ENCODE results near the gene CPSF6. TPM values are rescaled to one million over a fixed set of nuclear protein-coding genes. Genes with fewer than 3 reads are reported as not detected.
"Not testable (repeated sequence)": the region's sequence is repeated elsewhere in the genome, so short reads cannot be mapped to it uniquely, and the experiment has no call there.

CPSF6 gene
- total RNA-seq, 1 experiment from 2014 or later: 77.9 TPM

- Histone ChIP-seq H3F3A (ENCODE audit: insufficient read depth, low read depth) (no peaks in the 10 kb centered on the region), H2AFZ (no peak overlapping the region), H3K4me3 (no peak overlapping the region), H3K27me3 (ENCODE audit: insufficient read depth, low read depth) (no peaks in the 10 kb centered on the region), H3K9me3 (ENCODE audit: insufficient read depth, low read depth) (no peaks in the 10 kb centered on the region), H3K79me2 (ENCODE audit: low read depth) (no peaks in the 10 kb centered on the region), H3K27ac (no peak overlapping the region), H3K4me1 (replicated peaks; ENCODE audit: insufficient read depth) (no peaks in the 10 kb centered on the region), H3K9me2 (ENCODE audit: insufficient read depth) (no peaks in the 10 kb centered on the region), H4K20me1 (ENCODE audit: insufficient read depth) (no peaks in the 10 kb centered on the region), H3K4me2 (no peak overlapping the region), H3K36me3 (ENCODE audit: low read depth) (no peaks in the 10 kb centered on the region)
- intact Hi-C loops (cut with micrococcal nuclease; ENCODE audit: unreplicated experiment): no loop called here
- no peak for DNase-seq
- TF ChIP-seq EZH2 (IDR thresholded peaks at IDR 0.05; ENCODE audit: low read depth) (no peak), CTCF (conservative IDR thresholded peaks at IDR 0.05) (no peak)
- ChIA-PET CTCF (no interaction called here), POLR2A (ENCODE audit: unreplicated experiment) (no interaction called here)
- no TSS peak for BruUV-seq (replicated peaks)
Observed at GRCh38 chr12:69304284-69304683, 64.9 kb downstream of the CPSF6 start.

GRCh38 chr12:69309461-69309860, 70.1 kb downstream of the CPSF6 start:
- no peak for TF ChIP-seq CTCF (conservative IDR thresholded peaks at IDR 0.05)
- TF ChIP-seq EZH2 (IDR thresholded peaks at IDR 0.05; ENCODE audit: low read depth): no peak
- Histone ChIP-seq H3K27ac (no peak overlapping the region), H3K4me1 (replicated peaks; ENCODE audit: insufficient read depth) (no peaks in the 10 kb centered on the region), H3K36me3 (ENCODE audit: low read depth) (no peaks in the 10 kb centered on the region), H3K4me2 (no peak overlapping the region), H3K9me2 (ENCODE audit: insufficient read depth) (no peaks in the 10 kb centered on the region), H3K4me3 (no peak overlapping the region), H3K79me2 (ENCODE audit: low read depth) (no peaks in the 10 kb centered on the region), H4K20me1 (ENCODE audit: insufficient read depth) (no peaks in the 10 kb centered on the region), H3F3A (ENCODE audit: insufficient read depth, low read depth) (no peaks in the 10 kb centered on the region), H2AFZ (no peak overlapping the region), H3K27me3 (ENCODE audit: insufficient read depth, low read depth) (no peaks in the 10 kb centered on the region), H3K9me3 (ENCODE audit: insufficient read depth, low read depth) (no peaks in the 10 kb centered on the region)
- BruUV-seq (replicated peaks): no TSS peak
- ChIA-PET CTCF (no interaction called here), POLR2A (ENCODE audit: unreplicated experiment) (no interaction called here)
- intact Hi-C loops (cut with micrococcal nuclease; ENCODE audit: unreplicated experiment): no loop called here
- DNase-seq: no peak

GRCh38 chr12:69313209-69313608, 73.8 kb downstream of the CPSF6 start:
- ChIA-PET POLR2A (ENCODE audit: unreplicated experiment) (no interaction called here), CTCF (no interaction called here)
- TF ChIP-seq CTCF (conservative IDR thresholded peaks at IDR 0.05): no peak
- no peak for TF ChIP-seq EZH2 (IDR thresholded peaks at IDR 0.05; ENCODE audit: low read depth)
- Histone ChIP-seq H2AFZ (no peak overlapping the region), H3K4me3 (no peak overlapping the region), H3K27me3 (ENCODE audit: insufficient read depth, low read depth) (no peaks in the 10 kb centered on the region), H3K36me3 (ENCODE audit: low read depth) (no peaks in the 10 kb centered on the region), H3K9me2 (ENCODE audit: insufficient read depth) (no peaks in the 10 kb centered on the region), H3F3A (ENCODE audit: insufficient read depth, low read depth) (no peaks in the 10 kb centered on the region), H3K4me2 (no peak overlapping the region), H3K27ac (no peak overlapping the region), H3K9me3 (ENCODE audit: insufficient read depth, low read depth) (no peaks in the 10 kb centered on the region), H3K4me1 (replicated peaks; ENCODE audit: insufficient read depth) (no peaks in the 10 kb centered on the region), H3K79me2 (ENCODE audit: low read depth) (no peaks in the 10 kb centered on the region), H4K20me1 (ENCODE audit: insufficient read depth) (no peaks in the 10 kb centered on the region)
- intact Hi-C loops (cut with micrococcal nuclease; ENCODE audit: unreplicated experiment): no loop called here
- no peak for DNase-seq
- BruUV-seq (replicated peaks): no TSS peak

- intact Hi-C loops (cut with micrococcal nuclease; ENCODE audit: unreplicated experiment); H3K4me3 ChIP-seq; H3K27me3 ChIP-seq (ENCODE audit: insufficient read depth, low read depth); H3K4me2 ChIP-seq; H4K20me1 ChIP-seq (ENCODE audit: insufficient read depth); CTCF ChIA-PET; H2AFZ ChIP-seq; H3K36me3 ChIP-seq (ENCODE audit: low read depth); BruUV-seq (replicated peaks); H3K27ac ChIP-seq; H3K9me3 ChIP-seq (ENCODE audit: insufficient read depth, low read depth); H3K9me2 ChIP-seq (ENCODE audit: insufficient read depth); H3K4me1 ChIP-seq (replicated peaks; ENCODE audit: insufficient read depth); DNase-seq; H3K79me2 ChIP-seq (ENCODE audit: low read depth); H3F3A ChIP-seq (ENCODE audit: insufficient read depth, low read depth); POLR2A ChIA-PET (ENCODE audit: unreplicated experiment): not testable (repeated sequence)
Observed at GRCh38 chr12:69316784-69317183, 77.4 kb downstream of the CPSF6 start.

- BruUV-seq (replicated peaks); POLR2A ChIA-PET (ENCODE audit: unreplicated experiment): not testable (repeated sequence)
Observed at GRCh38 chr12:69317233-69317632, 77.9 kb downstream of the CPSF6 start.

More at GRCh38 chr12:69317233-69317632, 77.9 kb downstream of the CPSF6 start:
- H3K9me2 ChIP-seq (ENCODE audit: insufficient read depth); H3F3A ChIP-seq (ENCODE audit: insufficient read depth, low read depth); H3K79me2 ChIP-seq (ENCODE audit: low read depth); H3K4me3 ChIP-seq; DNase-seq; H3K27me3 ChIP-seq (ENCODE audit: insufficient read depth, low read depth); CTCF ChIA-PET; H2AFZ ChIP-seq; H3K27ac ChIP-seq; intact Hi-C loops (cut with micrococcal nuclease; ENCODE audit: unreplicated experiment); H4K20me1 ChIP-seq (ENCODE audit: insufficient read depth); H3K36me3 ChIP-seq (ENCODE audit: low read depth); H3K4me1 ChIP-seq (replicated peaks; ENCODE audit: insufficient read depth); H3K4me2 ChIP-seq; H3K9me3 ChIP-seq (ENCODE audit: insufficient read depth, low read depth): not testable (repeated sequence)
